Neural cell (in vitro differentiated cells): ENCODE measurements around the gene AMDHD2. TPM values are rescaled to one million over a fixed set of nuclear protein-coding genes. Genes with fewer than 3 reads are reported as not detected.

Experiments used
- H2AFZ ChIP-seq: fragments of 200-600, 300-800 bp; sonication (generic), shearing (Covaris generic); 2 replicates; pipeline ENCODE4 v1.6.0; 2014; ENCODE audit warnings: low read depth, mild to moderate bottlenecking, antibody characterized with exemption, low read length, moderate library complexity
- H3F3A ChIP-seq: fragments of 200-600 bp; shearing (Covaris generic); 2 replicates; pipeline ENCODE4 v1.6.1; 2016; ENCODE audit warnings: mild to moderate bottlenecking, moderate library complexity, mixed read lengths, antibody characterized with exemption, low read length; ENCODE audit not compliant: insufficient read depth, poor library complexity, severe bottlenecking
- H3K27ac ChIP-seq: fragments of 200-600, 300-800 bp; sonication (generic), shearing (Covaris generic); 2 replicates; pipeline ENCODE4 v1.5.1; 2014; ENCODE audit warnings: mild to moderate bottlenecking, low read length, moderate library complexity
- H3K27me3 ChIP-seq: fragments of 300-800, 200-600 bp; sonication (generic), shearing (Covaris generic); 2 replicates; pipeline ENCODE4 v1.6.0; 2014; ENCODE audit warnings: mild to moderate bottlenecking, low read depth, low read length, moderate library complexity; ENCODE audit not compliant: insufficient read depth
- H3K36me3 ChIP-seq: fragments of 300-800, 200-600 bp; sonication (generic), shearing (Covaris generic); 2 replicates; pipeline ENCODE4 v1.5.1; 2014; ENCODE audit warnings: mild to moderate bottlenecking, antibody characterized with exemption, low read length, moderate library complexity; ENCODE audit not compliant: insufficient read depth
- H3K4me2 ChIP-seq: fragments of 300-800, 200-600 bp; sonication (generic), shearing (Covaris generic); 2 replicates; pipeline ENCODE4 v1.6.0; 2014; ENCODE audit warnings: mild to moderate bottlenecking, low read length
- H3K4me3 ChIP-seq: fragments of 300-800, 200-600 bp; sonication (generic), shearing (Covaris generic); 2 replicates; pipeline ENCODE4 v1.5.1; 2014; ENCODE audit warnings: mild to moderate bottlenecking, low read length, moderate library complexity
- H3K79me2 ChIP-seq: fragments of 200-600 bp; shearing (Covaris generic); replicated peaks from 2 replicates; pipeline ENCODE4 v1.6.0; 2014; ENCODE audit warnings: mild to moderate bottlenecking, low read length, moderate library complexity; ENCODE audit not compliant: insufficient read depth
- H3K9ac ChIP-seq: fragments of 300-800, 200-600 bp; sonication (generic), shearing (Covaris generic); 2 replicates; pipeline ENCODE4 v1.6.1; 2016; ENCODE audit warnings: mild to moderate bottlenecking, low read length, mixed read lengths
- H3K9me2 ChIP-seq: fragments of 200-600 bp; shearing (Covaris generic); 2 replicates; pipeline ENCODE4 v1.6.1; 2016; ENCODE audit warnings: mild to moderate bottlenecking, low read length, mixed read lengths; ENCODE audit not compliant: insufficient read depth
- H3K9me3 ChIP-seq: fragments of 200-600, 300-800 bp; sonication (generic), shearing (Covaris generic); 2 replicates; pipeline ENCODE4 v1.6.1; 2016; ENCODE audit warnings: mild to moderate bottlenecking, mixed run types, low read length, moderate library complexity, mixed read lengths
- H4K20me1 ChIP-seq: fragments of 200-600 bp; shearing (Covaris generic); 2 replicates; pipeline ENCODE4 v1.6.1; 2016; ENCODE audit warnings: mild to moderate bottlenecking, mixed run types; ENCODE audit not compliant: insufficient read depth
- EP300 ChIP-seq: fragments of 450-650 bp; conservative IDR thresholded peaks from 2 replicates; pipeline ENCODE4 v1.6.1; 2014; ENCODE audit warnings: antibody characterized with exemption, mild to moderate bottlenecking, moderate library complexity; ENCODE audit not compliant: poor library complexity, severe bottlenecking
- EZH2 ChIP-seq: fragments of 200-600, 300-800 bp; shearing (Covaris generic), sonication (generic); IDR thresholded peaks from 2 replicates; pipeline ENCODE4 v1.6.1; 2014; ENCODE audit warnings: antibody characterized with exemption, low read length, borderline replicate concordance, mild to moderate bottlenecking; ENCODE audit not compliant: insufficient read depth, poor library complexity, severe bottlenecking
- MXI1 ChIP-seq: fragments of 450-650 bp; conservative IDR thresholded peaks from 2 replicates; pipeline ENCODE4 v1.6.1; 2014; ENCODE audit warnings: antibody characterized with exemption, mild to moderate bottlenecking; ENCODE audit not compliant: poor library complexity, severe bottlenecking
- POLR2AphosphoS5 ChIP-seq: IDR thresholded peaks from 2 replicates; pipeline ENCODE4 v1.6.1; 2012
- RAD21 ChIP-seq: fragments of 450-650 bp; conservative IDR thresholded peaks from 2 replicates; pipeline ENCODE4 v1.6.1; 2014; ENCODE audit warnings: antibody characterized with exemption, mild to moderate bottlenecking, moderate library complexity
- SMC3 ChIP-seq: fragments of 450-650 bp; conservative IDR thresholded peaks from 2 replicates; pipeline ENCODE4 v1.6.1; 2014; ENCODE audit warnings: antibody characterized with exemption, mild to moderate bottlenecking, moderate library complexity; ENCODE audit not compliant: poor library complexity
- TAF1 ChIP-seq: IDR thresholded peaks from 2 replicates; pipeline ENCODE4 v1.6.1; 2012; ENCODE audit warnings: low read depth
- polyA plus RNA-seq: library from polyadenylated mRNA; depleted of rRNA; stranded (reverse); fragments of >200 nt; gene quantifications from 2 replicates; pipeline ENCODE4 v1.2.3, GENCODE V29; 2014
- TF ChIP-seq, protein P1 (sequence below): fragments of 450-650 bp; IDR thresholded peaks from 2 replicates; pipeline ENCODE4 v1.5.1; 2014; ENCODE audit warnings: antibody characterized with exemption, mild to moderate bottlenecking, moderate library complexity; ENCODE audit not compliant: poor library complexity, severe bottlenecking
- TF ChIP-seq, protein P2 (sequence below): IDR thresholded peaks from 2 replicates; pipeline ENCODE4 v1.6.1; 2012; ENCODE audit warnings: borderline replicate concordance

The AMDHD2 gene
- polyA plus RNA-seq, 1 donor from 2014 or later: 50.0 TPM

DNA sequence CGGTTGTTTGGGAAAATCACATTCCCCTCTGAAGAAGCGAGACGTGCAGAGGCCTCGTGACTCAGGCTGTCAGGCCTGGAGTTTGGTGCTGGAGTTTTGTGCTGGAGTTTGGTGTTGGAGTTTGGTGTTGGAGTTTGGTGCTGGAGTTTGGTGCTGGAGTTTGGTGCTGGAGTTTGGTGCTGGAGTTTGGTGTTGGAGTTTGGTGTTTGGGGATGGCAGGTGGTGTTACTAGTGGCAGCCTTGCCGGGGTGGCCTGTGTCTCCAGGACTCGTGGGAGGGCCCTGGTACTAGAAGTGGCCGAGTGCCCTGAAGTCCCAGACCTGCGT is 32.7 kb upstream of the AMDHD2 start:
- no peak overlapping the region for H3K4me3 ChIP-seq
- TF ChIP-seq TAF1 (no peak), RAD21 (no peak), POLR2AphosphoS5 (no peak), MXI1 (no peak), SMC3 (no peak), EZH2 (no peak), EP300 (no peak)
- TF ChIP-seq, protein P1, sequence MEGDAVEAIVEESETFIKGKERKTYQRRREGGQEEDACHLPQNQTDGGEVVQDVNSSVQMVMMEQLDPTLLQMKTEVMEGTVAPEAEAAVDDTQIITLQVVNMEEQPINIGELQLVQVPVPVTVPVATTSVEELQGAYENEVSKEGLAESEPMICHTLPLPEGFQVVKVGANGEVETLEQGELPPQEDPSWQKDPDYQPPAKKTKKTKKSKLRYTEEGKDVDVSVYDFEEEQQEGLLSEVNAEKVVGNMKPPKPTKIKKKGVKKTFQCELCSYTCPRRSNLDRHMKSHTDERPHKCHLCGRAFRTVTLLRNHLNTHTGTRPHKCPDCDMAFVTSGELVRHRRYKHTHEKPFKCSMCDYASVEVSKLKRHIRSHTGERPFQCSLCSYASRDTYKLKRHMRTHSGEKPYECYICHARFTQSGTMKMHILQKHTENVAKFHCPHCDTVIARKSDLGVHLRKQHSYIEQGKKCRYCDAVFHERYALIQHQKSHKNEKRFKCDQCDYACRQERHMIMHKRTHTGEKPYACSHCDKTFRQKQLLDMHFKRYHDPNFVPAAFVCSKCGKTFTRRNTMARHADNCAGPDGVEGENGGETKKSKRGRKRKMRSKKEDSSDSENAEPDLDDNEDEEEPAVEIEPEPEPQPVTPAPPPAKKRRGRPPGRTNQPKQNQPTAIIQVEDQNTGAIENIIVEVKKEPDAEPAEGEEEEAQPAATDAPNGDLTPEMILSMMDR: no peak
- TF ChIP-seq, protein P2, sequence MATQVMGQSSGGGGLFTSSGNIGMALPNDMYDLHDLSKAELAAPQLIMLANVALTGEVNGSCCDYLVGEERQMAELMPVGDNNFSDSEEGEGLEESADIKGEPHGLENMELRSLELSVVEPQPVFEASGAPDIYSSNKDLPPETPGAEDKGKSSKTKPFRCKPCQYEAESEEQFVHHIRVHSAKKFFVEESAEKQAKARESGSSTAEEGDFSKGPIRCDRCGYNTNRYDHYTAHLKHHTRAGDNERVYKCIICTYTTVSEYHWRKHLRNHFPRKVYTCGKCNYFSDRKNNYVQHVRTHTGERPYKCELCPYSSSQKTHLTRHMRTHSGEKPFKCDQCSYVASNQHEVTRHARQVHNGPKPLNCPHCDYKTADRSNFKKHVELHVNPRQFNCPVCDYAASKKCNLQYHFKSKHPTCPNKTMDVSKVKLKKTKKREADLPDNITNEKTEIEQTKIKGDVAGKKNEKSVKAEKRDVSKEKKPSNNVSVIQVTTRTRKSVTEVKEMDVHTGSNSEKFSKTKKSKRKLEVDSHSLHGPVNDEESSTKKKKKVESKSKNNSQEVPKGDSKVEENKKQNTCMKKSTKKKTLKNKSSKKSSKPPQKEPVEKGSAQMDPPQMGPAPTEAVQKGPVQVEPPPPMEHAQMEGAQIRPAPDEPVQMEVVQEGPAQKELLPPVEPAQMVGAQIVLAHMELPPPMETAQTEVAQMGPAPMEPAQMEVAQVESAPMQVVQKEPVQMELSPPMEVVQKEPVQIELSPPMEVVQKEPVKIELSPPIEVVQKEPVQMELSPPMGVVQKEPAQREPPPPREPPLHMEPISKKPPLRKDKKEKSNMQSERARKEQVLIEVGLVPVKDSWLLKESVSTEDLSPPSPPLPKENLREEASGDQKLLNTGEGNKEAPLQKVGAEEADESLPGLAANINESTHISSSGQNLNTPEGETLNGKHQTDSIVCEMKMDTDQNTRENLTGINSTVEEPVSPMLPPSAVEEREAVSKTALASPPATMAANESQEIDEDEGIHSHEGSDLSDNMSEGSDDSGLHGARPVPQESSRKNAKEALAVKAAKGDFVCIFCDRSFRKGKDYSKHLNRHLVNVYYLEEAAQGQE: no peak
- H3F3A ChIP-seq: no peaks in the 10 kb centered on the region
- H4K20me1 ChIP-seq: no peaks in the 10 kb centered on the region
- H3K4me2 ChIP-seq: no peak overlapping the region
- no peaks in the 10 kb centered on the region for H3K9me2 ChIP-seq
- no peak overlapping the region for H3K9ac ChIP-seq
- no peaks in the 10 kb centered on the region for H3K27me3 ChIP-seq
- no peaks in the 10 kb centered on the region for H3K9me3 ChIP-seq
- H3K27ac ChIP-seq: no peak overlapping the region
- no peaks in the 10 kb centered on the region for H3K36me3 ChIP-seq
- H3K79me2 ChIP-seq: no peaks in the 10 kb centered on the region
- H2AFZ ChIP-seq: no peak overlapping the region

DNA sequence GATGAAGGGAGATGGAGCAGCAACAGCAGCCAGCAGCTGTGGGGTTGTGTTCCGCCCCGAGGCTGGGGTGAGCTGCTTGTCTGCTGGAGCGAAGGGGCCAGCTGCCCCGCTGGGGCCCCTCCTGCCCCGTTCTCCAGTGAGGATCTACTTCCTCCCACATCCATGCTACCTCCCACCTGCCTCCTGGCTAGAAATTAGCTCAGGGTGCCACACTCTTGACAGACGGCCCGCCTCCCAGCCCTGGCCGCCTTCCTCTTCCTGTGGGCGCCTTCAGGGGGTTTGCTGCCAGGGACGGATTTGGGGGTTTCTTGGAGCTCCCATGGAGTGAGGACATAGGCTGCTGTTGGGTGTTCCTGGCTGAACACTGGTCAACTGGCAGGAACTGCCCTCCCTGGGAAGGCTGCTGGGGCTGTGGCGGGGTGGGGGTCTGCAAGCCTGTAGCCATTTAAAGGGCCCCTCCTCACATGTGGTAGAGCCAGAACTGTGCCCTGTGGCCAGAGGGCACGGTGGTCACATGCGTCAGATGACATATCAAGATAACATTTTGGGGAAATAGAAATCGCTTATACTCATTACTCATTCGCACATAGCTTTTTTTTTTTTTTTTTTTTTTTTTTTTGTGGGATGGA is 32.2 kb upstream of the AMDHD2 start:
- TF ChIP-seq MXI1: no peak
- TF ChIP-seq, protein P2: no peak
- TF ChIP-seq EZH2: no peak
- TF ChIP-seq TAF1: no peak
- TF ChIP-seq, protein P1: no peak
- TF ChIP-seq EP300: no peak
- no peak for TF ChIP-seq RAD21
- no peak for TF ChIP-seq POLR2AphosphoS5
- Histone ChIP-seq H3F3A (no peaks in the 10 kb centered on the region), H3K36me3 (no peaks in the 10 kb centered on the region), H3K27ac (no peak overlapping the region), H3K9me2 (no peaks in the 10 kb centered on the region), H4K20me1 (no peaks in the 10 kb centered on the region), H3K9ac (no peak overlapping the region), H3K4me2 (no peak overlapping the region), H3K27me3 (no peaks in the 10 kb centered on the region), H3K9me3 (no peaks in the 10 kb centered on the region), H3K4me3 (no peak overlapping the region), H3K79me2 (no peaks in the 10 kb centered on the region), H2AFZ (no peak overlapping the region)
